T-helper 2 cell treated with Interferon-gamma antibody and Interleukin-4, amounts not matched to agents 100 ng/mL and 5 ng/mL, for 36 hours (primary cell): ENCODE measurements around the gene SIRPA. TPM values are rescaled to one million over a fixed set of nuclear protein-coding genes. Genes with fewer than 3 reads are reported as not detected.
"Not testable (repeated sequence)": the region's sequence is repeated elsewhere in the genome, so short reads cannot be mapped to it uniquely, and the experiment has no call there.

Experiments
- intact Hi-C: fragments of 100-400 bp; cut with micrococcal nuclease; formaldehyde crosslinking; loops from one replicate; pipeline ENCODE4 v1.15.1; 2023
- total RNA-seq: library from RNA; stranded (reverse); gene quantifications from 2 replicates; pipeline ENCODE4 v1.2.3, GENCODE V29; 2022

The SIRPA gene
- total RNA-seq, 1 donor from 2014 or later: not detected

GRCh38 chr20:1906361-1907051, 11.3 kb downstream of the SIRPA start:
- intact Hi-C loops: no loop called here

GRCh38 chr20:1907586-1907985, 12.4 kb downstream of the SIRPA start:
- intact Hi-C loops: no loop called here

GRCh38 chr20:1908191-1908590, 13.0 kb downstream of the SIRPA start:
- intact Hi-C loops: no loop called here

- intact Hi-C loops: no loop called here
These were observed 13.9 kb downstream of the SIRPA start for GRCh38 chr20:1909097-1909496.

GRCh38 chr20:1911536-1911935, 16.3 kb downstream of the SIRPA start:
- intact Hi-C loops: no loop called here

GRCh38 chr20:1912053-1912452, 16.8 kb downstream of the SIRPA start:
- intact Hi-C loops: no loop called here

GRCh38 chr20:1912646-1913045, 17.4 kb downstream of the SIRPA start:
- intact Hi-C loops: no loop called here

GRCh38 chr20:1915233-1915632, 20.0 kb downstream of the SIRPA start:
- intact Hi-C loops: not testable (repeated sequence)

- intact Hi-C loops: no loop called here
These were observed 20.5 kb downstream of the SIRPA start for GRCh38 chr20:1915725-1916124.

GRCh38 chr20:1917786-1918185, 22.6 kb downstream of the SIRPA start:
- intact Hi-C loops: no loop called here

- intact Hi-C loops: no loop called here
These were observed 23.4 kb downstream of the SIRPA start for GRCh38 chr20:1918491-1919165.

- intact Hi-C loops: no loop called here
These were observed 25.0 kb downstream of the SIRPA start for GRCh38 chr20:1920252-1920651.

- intact Hi-C loops: no loop called here
These were observed 25.6 kb downstream of the SIRPA start for GRCh38 chr20:1920826-1921225.

GRCh38 chr20:1921985-1922384, 26.8 kb downstream of the SIRPA start:
- intact Hi-C loops: not testable (repeated sequence)

GRCh38 chr20:1922786-1923185, 27.6 kb downstream of the SIRPA start:
- intact Hi-C loops: no loop called here

- intact Hi-C loops: no loop called here
These were observed 30.0 kb downstream of the SIRPA start for GRCh38 chr20:1924910-1925861.

GRCh38 chr20:1926237-1926636, 31.0 kb downstream of the SIRPA start:
- intact Hi-C loops: no loop called here

GRCh38 chr20:1927217-1927616, 32.0 kb downstream of the SIRPA start:
- intact Hi-C loops: no loop called here

- intact Hi-C loops: no loop called here
These were observed 32.9 kb downstream of the SIRPA start for GRCh38 chr20:1928154-1928553.

- intact Hi-C loops: no loop called here
These were observed 33.6 kb downstream of the SIRPA start for GRCh38 chr20:1928782-1929181.

GRCh38 chr20:1929460-1929859, 34.3 kb downstream of the SIRPA start:
- intact Hi-C loops: no loop called here

GRCh38 chr20:1930165-1930564, 35.0 kb downstream of the SIRPA start:
- intact Hi-C loops: no loop called here
